SK-MEL-5 (cell line): ENCODE results near the gene THADA. TPM values are rescaled to one million over a fixed set of nuclear protein-coding genes. Genes with fewer than 3 reads are reported as not detected.
"Not testable (repeated sequence)": the region's sequence is repeated elsewhere in the genome, so short reads cannot be mapped to it uniquely, and the experiment has no call there.

Experiments
- DNase-seq: peaks from one replicate; pipeline ENCODE4 v3.0.0-alpha.2; 2016; ENCODE audit warnings: low read depth, low spot score
- in situ Hi-C: cut with HindIII; loops from 2 replicates; pipeline ENCODE4 v1.10.0; 2016; ENCODE audit warnings: low sequenced_read_pairs, high pct_unique_total_duplicates, low pct_unique_long_range_greater_than_20kb
- total RNA-seq: library from RNA; depleted of rRNA; stranded (reverse); fragments of >200 nt; shearing (Covaris generic); gene quantifications from 2 replicates; pipeline ENCODE4 v1.2.3, GENCODE V29; 2014

THADA gene
- total RNA-seq, 1 experiment from 2014 or later = 50.3 TPM

DNA sequence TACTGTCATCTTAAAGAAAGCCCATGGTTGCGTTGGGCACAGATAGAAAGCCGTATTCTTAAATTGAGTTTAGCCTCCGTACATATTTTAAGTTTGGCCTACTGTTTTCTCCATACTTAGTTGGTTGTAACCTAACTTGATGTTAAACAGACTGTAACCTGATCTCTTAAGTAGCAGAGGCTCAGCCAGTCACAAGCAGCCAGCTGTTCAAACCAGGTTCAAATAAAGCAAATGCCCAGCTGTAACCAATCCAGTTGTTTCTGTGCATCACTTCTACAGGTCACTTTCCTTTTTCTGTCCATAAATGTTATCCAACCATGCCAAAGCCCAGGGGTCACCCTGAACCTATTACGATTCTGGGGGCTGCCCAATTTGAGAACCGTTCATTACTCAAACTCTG lies 10.0 kb upstream of the THADA start:
- no peak for DNase-seq
- in situ Hi-C loops = no loop called here

DNA sequence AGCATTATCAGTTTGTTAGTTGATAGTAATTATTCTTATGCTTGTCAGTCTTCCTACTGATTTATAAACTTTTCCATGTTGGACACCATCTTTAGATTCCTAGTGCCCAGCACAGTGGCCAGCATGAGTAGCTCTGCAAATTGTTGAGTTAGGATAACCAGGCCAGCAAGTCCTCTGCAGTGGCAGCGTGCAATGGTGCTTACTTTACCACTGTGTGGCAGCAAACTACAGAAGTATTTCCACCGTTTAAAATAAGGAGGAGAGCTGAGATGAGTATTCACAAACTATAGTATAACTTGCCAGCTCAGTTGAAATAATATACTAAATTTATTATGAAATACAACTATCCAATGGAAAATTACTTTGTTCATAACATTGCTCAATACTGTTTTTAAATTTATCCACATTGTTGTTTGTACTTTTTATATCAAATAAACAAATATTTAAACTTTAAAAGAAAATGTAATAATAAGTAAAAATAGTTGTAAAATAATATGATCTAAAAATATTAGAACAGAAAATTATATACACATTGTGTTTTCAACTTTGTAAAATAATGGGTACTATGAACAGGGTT lies 9.3 kb upstream of the THADA start:
- in situ Hi-C loops = no loop called here
- DNase-seq = peak; percentile 88

DNA sequence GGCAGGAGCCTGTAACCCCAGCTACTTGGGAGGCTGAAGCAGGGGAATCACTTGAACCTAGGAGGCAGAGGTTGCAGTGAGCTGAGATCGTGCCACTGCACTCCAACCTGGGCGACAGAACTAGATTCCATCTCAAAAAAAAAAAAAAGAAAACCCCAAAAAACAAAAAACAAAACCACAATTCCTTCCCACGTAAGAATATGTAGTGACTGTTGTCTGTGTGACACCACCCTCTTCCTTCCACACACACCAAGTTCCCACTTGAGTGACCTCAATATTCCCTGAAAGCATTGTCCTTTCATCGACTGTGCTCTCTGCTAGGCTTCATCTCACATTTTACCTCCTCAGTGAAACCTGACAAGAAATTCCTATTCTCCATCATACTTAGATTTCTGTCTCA lies 8.8 kb upstream of the THADA start:
- no peak for DNase-seq
- in situ Hi-C loops = no loop called here

DNA sequence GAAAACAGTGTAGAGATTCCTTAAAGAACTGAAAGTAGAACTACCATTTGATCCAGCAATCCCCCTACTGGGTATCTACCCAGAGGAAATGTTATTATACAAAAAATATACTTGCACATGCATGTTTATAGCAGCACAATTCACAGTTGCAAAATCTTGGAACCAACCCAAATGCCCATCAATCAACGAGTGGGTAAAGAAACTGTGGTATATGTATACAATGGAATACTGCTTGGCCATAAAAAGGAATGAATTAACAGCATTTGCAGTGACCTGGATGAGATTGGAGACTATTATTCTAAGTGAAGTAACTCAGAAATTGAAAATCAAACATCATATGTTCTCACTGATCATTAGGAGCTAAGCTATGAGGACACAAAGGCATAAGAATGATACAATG lies 4.8 kb upstream of the THADA start:
- in situ Hi-C loops, DNase-seq: not testable (repeated sequence)

DNA sequence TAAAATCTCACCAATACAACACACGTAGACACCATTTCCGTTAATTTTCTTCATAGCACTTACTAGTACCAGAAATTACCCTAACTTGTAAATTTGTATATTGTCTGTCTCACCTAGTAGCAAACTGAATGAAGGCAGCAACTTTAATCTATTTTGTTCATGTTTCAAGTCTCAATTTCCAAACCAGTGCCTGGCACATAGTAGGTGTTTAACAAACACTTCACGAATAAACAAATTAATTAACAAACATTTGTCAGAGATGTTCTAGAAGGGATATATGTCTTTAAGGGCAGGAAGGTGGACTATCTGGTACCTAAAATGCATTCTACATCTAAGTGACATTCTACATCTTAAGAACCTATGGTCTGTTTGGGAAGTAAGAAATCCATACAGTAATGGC lies 963 bp downstream of the THADA start:
- in situ Hi-C loops = loop anchor here (25.0 kb wide), 1 partner anchor 483 kb away; no protein-coding TSS in a partner anchor
- DNase-seq = no peak

DNA sequence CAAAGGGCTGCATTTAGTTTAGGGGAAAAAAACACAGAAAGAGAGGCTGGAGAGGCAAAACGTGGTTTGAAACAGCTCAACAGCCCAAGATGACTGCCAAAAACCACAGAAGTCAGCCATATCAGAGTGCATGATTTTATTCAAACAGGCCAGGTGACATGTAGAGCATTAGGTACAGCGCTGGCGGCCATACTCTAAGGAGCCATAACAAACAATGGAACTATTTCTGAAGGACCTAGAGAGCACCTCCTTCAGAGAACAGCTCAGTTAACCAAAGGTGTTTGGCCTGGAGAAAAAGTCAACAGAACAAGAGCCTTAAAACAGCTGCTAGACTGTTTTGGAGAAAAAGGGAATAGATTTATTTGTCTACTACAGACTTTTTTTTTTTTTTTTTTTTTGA lies 2.6 kb downstream of the THADA start:
- in situ Hi-C loops = loop anchor here (25.0 kb wide), 1 partner anchor 481 kb away; no protein-coding TSS in a partner anchor
- no peak for DNase-seq

DNA sequence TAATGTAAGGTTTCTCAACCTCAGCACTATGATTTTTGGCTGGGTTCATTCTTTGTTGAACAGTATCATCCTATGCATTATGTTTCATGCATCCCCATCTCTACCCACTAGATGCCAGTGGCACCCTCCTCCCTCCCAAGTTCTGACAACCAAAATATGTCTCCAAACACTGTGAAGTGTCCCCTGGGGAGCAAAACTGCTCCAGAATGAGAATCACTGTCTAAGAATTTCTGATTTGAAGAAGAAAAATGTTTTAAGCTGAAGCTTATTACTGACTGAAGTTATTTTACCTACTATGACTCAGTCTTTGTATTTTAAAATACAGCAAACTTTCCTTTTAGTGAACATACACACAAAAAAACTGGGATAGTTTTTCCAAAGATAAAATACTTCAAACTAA lies 3.4 kb downstream of the THADA start:
- in situ Hi-C loops = loop anchor here (25.0 kb wide), 1 partner anchor 480 kb away; no protein-coding TSS in a partner anchor
- peak; percentile 41 for DNase-seq

DNA sequence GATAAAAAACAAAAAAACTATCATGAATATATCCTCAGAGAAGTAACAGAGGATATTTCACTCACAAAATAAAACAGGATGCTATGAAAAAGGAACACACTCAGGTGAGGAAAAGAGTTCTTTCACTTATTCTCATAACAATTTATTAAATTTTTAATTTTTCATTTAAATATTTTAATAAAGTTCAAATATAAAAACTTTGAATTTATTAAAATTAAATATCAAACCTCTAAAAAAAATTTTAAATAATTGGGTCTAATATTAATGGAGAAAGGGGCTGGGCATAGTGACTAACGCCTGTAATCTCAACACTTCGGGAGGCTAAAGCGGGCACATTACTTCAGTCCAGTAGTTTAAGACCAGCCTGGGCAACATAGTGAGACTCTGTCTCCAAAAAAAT lies 10.1 kb downstream of the THADA start:
- in situ Hi-C loops = loop anchor here (25.0 kb wide), 1 partner anchor 473 kb away; no protein-coding TSS in a partner anchor
- no peak for DNase-seq

DNA sequence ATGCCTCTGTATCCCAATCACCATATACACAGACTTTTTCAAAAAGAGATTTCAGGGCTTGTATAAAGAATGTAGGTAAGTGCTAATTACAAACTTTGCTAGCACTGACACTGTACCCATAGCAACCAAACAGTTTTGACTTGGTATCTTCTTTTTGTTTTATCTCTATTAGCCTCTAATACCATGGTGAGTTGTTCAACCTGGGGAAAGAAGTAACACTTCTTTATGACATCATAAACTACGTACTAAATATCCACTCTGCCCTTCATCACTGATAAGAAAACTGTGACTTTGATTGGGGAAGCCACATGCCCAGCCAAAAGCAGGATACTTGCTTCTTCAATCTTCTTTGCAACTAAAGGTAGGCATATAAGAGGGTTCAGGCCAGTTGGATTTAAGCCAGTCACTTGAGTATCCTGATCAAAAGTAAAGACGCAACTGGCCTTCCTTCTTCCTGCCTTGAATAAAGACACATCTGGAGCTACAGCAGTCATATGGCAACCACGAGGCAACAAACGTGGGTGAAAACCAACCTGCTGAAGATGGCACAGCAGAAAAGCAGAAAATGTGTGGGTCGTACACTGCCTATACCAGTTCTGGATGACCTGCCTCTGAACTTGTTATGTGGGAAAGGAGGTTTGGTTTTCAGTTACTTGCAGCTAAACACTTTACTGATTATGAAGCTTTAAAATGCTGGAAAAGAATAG lies 16.4 kb downstream of the THADA start:
- peak; percentile 71 for DNase-seq
- in situ Hi-C loops = loop anchor here (25.0 kb wide), 1 partner anchor 467 kb away; no protein-coding TSS in a partner anchor

DNA sequence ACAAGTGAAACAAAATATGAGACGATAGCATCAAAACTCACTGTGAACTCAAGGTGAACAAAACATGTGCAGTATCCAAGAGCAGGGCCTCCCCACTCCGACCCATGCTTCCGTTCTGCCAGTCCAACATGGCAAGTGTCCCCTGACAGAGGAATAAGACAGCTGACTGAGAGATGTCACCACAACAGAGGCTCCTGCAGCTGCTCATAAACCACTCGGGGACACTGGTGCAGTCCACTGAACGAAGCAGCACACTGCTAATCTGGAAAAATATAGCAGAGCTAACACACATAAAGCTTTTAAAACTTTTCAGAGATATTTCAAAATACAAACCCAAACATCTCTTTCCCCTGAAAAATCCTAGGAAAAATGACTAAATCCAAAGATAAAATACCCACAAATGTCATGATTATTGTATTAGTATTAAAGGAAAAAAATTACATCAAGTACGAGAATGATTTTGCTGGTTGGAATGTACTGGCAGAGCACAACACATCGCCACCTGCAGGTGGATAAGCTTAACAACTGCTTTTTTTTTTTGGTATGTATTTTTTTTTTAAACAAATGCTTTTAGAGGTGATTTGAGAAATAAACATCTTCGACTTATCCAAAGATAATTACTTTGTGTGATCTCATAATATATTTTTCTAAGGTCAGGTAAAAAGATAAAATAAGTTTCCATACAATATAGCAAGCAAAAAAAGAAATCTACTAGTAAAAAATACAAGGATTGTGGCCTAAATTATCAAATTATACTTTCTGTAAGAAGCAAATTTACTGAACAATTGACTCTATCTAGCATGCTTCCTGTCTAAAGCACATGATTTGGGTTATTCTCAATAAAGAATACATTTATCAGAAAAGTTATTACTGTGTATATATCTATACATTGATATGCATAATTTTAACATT lies 18.6 kb downstream of the THADA start:
- peak; percentile 77 for DNase-seq
- in situ Hi-C loops = loop anchor here (25.0 kb wide), 1 partner anchor 465 kb away; no protein-coding TSS in a partner anchor

DNA sequence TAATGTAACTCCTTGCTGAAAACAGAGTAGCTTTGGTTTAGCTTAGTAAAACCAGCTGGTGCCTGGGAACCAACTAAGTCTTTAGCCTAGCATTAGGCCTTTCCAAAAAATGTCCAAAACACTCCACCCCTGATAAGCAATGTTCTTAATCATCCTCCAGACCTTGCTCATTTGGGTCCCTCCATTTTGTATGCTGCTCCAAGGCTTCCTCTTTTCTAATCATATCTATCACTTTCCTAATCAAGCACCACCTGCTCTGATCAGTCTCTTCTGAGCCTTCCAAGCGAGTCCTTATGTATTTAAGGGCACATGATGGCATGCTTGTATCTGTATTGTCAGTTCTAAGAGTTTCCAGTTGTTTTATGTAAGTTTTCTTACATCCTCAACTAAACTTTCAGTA lies 23.6 kb downstream of the THADA start:
- DNase-seq = no peak
- in situ Hi-C loops = no loop called here

DNA sequence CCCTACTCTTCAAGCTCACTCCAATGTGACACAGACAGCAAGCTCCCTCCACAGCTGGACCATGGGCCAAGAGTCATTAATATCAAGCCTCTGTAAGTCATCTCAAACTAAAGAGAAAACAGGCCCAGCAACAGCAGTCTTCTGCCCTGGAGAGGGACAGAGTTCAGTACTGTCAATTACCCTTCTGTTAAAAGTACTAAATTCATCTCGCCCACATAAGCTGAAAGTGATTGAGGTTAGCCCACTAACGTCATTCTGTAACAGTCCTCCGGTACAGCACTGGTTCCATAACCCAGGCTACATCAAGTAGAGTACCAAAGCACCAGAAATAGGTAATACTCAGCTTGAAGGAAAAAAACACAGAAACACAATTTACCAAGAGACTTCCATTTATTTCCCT lies 25.9 kb downstream of the THADA start:
- in situ Hi-C loops = no loop called here
- DNase-seq = peak; percentile 81

DNA sequence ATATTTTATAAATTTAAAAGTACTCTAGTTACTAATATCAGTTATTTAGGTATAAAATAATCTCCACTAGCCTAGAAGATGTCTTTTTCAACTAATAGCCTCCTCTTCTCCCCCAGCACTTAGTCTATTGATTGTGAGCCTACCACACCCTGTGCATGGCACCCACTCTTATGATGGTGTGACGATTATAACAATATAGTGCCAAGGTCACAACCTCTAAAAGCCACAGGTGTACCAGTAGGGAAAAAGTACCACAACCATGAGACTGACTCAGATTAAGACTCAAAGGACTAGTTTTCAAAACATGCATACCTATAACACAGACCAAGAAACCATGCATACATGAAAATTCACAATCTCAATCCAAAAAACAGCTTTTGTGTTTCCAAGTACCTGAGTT lies 27.6 kb downstream of the THADA start:
- in situ Hi-C loops = no loop called here

DNA sequence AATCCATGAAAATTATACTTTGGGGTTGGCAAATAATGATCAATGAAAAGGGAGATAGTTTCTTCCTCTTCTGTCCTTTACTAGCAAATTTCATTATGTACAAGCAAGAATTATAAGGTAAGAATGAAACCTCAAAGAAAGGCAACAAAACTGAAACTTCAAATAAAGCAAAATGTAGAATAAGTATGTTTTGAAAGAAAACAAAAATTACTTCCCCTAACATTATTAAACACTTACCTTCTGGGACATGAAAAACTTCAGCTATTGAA lies 29.4 kb downstream of the THADA start:
- in situ Hi-C loops = no loop called here
- DNase-seq = no peak

More for the DNA sequence above, 27.6 kb downstream of the THADA start:
- no peak for DNase-seq

DNA sequence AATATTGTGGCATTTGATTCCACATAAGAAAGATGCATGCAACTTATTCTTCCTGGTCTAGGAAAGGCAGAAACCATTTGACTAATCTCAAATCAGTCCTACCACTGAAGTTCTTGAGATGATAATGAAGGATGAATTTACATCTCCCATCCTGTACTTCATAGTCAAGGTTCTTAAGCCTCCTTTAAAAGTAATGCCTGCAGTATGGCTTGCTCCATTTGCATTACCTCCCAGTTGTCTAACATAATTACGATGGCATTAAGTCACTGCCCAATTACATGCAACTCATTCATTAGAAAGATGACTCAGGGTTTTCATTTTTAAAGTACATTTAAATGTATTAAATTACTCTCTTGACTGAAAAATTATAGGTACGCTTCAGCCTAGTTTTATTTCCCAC lies 32.2 kb downstream of the THADA start:
- DNase-seq = no peak
- in situ Hi-C loops = no loop called here

DNA sequence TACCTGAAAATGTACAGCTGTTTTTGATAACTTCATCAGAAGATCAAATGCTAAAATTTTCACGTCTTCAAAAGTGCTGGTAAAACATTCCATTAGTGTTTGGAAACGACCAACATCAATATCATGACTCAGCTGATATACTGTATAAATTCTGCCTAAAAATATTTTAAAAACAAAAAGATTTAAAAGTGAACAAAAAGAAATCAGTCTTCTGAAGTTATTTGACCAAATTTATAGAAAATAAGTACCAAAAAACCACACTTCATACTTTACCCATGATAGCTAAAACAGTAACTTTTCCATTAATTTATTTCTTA lies 35.6 kb downstream of the THADA start:
- no peak for DNase-seq
- in situ Hi-C loops = no loop called here

DNA sequence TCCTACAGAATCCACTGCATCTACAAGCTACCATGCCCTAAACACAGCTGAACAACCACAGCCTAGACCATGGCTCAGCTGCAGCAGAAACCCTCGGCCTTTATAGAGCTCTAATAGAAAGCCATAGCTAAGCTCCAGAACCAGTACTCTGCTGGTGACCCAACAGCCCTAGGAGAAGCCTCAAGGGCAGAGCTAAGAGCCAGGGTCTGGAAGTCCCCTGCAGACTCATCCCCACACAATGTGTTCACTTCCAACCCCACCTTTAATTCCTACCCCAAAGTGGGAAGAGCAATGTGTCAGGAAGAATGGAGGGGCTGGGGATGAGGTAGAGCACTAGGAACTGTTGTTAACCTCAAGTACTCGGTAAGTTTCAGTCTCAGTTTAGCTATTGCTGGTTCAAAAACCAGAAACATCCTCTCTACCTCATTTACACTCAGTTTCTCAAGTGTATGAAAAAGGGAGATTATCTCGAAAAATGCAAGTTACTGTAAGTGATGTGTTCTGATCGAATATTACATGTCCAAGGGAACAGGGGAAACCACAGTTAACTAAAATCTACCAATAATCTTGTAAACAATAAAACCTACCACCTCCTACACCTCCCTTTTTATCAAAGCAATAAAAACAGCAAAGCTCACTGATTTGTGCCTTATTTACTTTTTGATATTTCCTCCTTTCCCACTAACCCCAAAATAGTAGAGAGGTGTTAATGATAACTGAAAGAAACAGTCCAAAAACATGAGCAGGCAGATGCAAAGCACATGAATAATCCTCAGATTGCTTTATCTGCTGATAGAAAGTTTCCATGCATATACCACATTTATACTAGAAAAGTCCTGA lies 36.2 kb downstream of the THADA start:
- no peak for DNase-seq
- in situ Hi-C loops = no loop called here

DNA sequence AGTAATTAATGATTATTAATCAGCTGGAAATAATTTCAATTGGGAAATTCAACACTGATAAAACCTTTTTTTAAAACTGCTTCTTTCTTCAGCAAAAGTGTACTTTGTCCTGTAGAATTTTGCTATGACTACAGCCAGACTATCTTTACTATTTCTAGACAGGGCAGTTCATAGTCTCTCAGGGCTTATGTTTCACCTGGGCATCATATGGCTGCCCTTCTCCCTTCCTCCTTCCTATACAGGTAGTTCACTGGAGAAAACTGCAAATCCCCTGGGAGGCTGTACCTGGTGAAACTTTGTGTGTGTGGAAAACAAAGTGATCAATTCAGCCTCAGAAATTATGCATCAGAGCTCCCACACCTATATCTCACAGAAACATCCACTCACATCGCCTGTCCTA lies 38.6 kb downstream of the THADA start:
- no peak for DNase-seq
- in situ Hi-C loops = no loop called here
